GM12878 (cell line): ENCODE data around the gene JMJD4. TPM values are rescaled to one million over a fixed set of nuclear protein-coding genes. Genes with fewer than 3 reads are reported as not detected.
A peak's percentile ranks its signal among the peaks of the same experiment; 100 is the strongest.

Source experiments
- ATAC-seq: fragments of 200-7000 bp; cut with Tn5 transposase; 3 replicates; pipeline ENCODE4 v1.9.1; 2020; ENCODE audit warnings: mild to moderate bottlenecking, moderate library complexity
- BruUV-seq: library from RNA; stranded (reverse); fragments of 400-500 nt; replicated peaks from 2 replicates; lab custom pipeline; 2021; lab: Mats Ljungman, UMichigan
- CTCF ChIA-PET: fragments of 300-600 bp; sonication (Branson Sonifier 250); formaldehyde crosslinking; extraction: SDS; loops from one replicate; lab custom pipeline; 2021; ENCODE audit warnings: inconsistent platforms; lab: Yijun Ruan, JAX
- POLR2A ChIA-PET: fragments of 350-600 bp; formaldehyde crosslinking; extraction: SDS; loops from one replicate; lab custom pipeline; 2021; ENCODE audit warnings: inconsistent platforms; lab: Charles Lee
- RAD21 ChIA-PET: fragments of 300-600 bp; sonication (Branson Sonifier 250); formaldehyde crosslinking; loops from one replicate; lab custom pipeline; 2023; ENCODE audit warnings: antibody characterized with exemption; ENCODE audit not compliant: unreplicated experiment; lab: Charles Lee
- SMC1A ChIA-PET: fragments of 300-600 bp; sonication (Branson Sonifier 250); formaldehyde crosslinking; loops from one replicate; lab custom pipeline; 2023; ENCODE audit not compliant: unreplicated experiment, uncharacterized antibody; lab: Charles Lee
- DNase-seq: peaks from one replicate; pipeline ENCODE4 v3.0.0-alpha.2; 2011; ENCODE audit warnings: low read depth, low spot score
- FAIRE-seq: peaks from 3 replicates; lab custom pipeline; 2011; peaks lifted over from hg19 to GRCh38; lab: Jason Lieb, UNC
- H2AFZ ChIP-seq: 2 replicates; pipeline ENCODE4 v1.6.0; 2011; ENCODE audit warnings: low read depth, low read length, control low read depth; ENCODE audit not compliant: control insufficient read depth
- H3K27ac ChIP-seq: 2 replicates; pipeline ENCODE4 v1.5.1; 2011; ENCODE audit warnings: control low read depth; ENCODE audit not compliant: control insufficient read depth, insufficient read depth
- H3K27me3 ChIP-seq, 2 experiments: replicated peaks in 1 of 2; 2 replicates each; pipeline versions ENCODE4 v1.6.0 to v1.6.1; 2011; ENCODE audit warnings: low read length in 1 of 2; ENCODE audit not compliant: control insufficient read depth in 2 of 2, insufficient read depth in 2 of 2
- H3K36me3 ChIP-seq, 2 experiments: 2 replicates each; pipeline ENCODE4 v1.5.1; 2011; ENCODE audit warnings: low read length in 1 of 2; ENCODE audit not compliant: control insufficient read depth in 2 of 2, insufficient read depth in 2 of 2
- H3K4me1 ChIP-seq: 2 replicates; pipeline ENCODE4 v1.6.1; 2011; ENCODE audit warnings: mild to moderate bottlenecking, low read length, moderate library complexity, mixed read lengths; ENCODE audit not compliant: control insufficient read depth, insufficient read depth
- H3K4me2 ChIP-seq: 2 replicates; pipeline ENCODE4 v1.6.0; 2011; ENCODE audit warnings: control low read depth; ENCODE audit not compliant: control insufficient read depth, insufficient read depth
- H3K4me3 ChIP-seq: fragments of 200-600 bp; sonication (generic); 2 replicates; pipeline ENCODE4 v1.5.1; 2016
- H3K79me2 ChIP-seq: 2 replicates; pipeline ENCODE4 v1.6.0; 2011; ENCODE audit warnings: low read length; ENCODE audit not compliant: control insufficient read depth, insufficient read depth
- H3K9ac ChIP-seq: 2 replicates; pipeline ENCODE4 v1.8.0; 2011; ENCODE audit warnings: low read length, control low read depth, mixed read lengths; ENCODE audit not compliant: control insufficient read depth, insufficient read depth
- H3K9me3 ChIP-seq: replicated peaks from 3 replicates; pipeline ENCODE4 v1.5.1; 2011; ENCODE audit warnings: mild to moderate bottlenecking, low read length; ENCODE audit not compliant: control insufficient read depth, insufficient read depth
- H4K20me1 ChIP-seq: 2 replicates; pipeline ENCODE4 v1.6.0; 2011; ENCODE audit not compliant: control insufficient read depth, insufficient read depth
- BACH1 ChIP-seq: fragments of 450-650 bp; IDR thresholded peaks from 2 replicates; pipeline ENCODE4 v1.6.1; 2017; ENCODE audit warnings: mild to moderate bottlenecking, borderline replicate concordance
- BCL3 ChIP-seq: IDR thresholded peaks from 2 replicates; pipeline ENCODE4 v1.6.1; 2011; ENCODE audit warnings: borderline replicate concordance, low read depth, mild to moderate bottlenecking, moderate library complexity, low read length; ENCODE audit not compliant: insufficient read depth, poor library complexity, severe bottlenecking
- CBX5 ChIP-seq: sonication (generic); IDR thresholded peaks from 2 replicates; pipeline ENCODE4 v1.6.1; 2016; ENCODE audit warnings: low read depth, moderate library complexity, mild to moderate bottlenecking, inconsistent platforms
- CHD1 ChIP-seq: IDR thresholded peaks from 2 replicates; pipeline ENCODE4 v1.6.1; 2012; ENCODE audit warnings: low read depth, low read length, improper control_type of control experiment
- EGR1 ChIP-seq, 2 experiments: IDR thresholded peaks; 1 replicate in 1 of 2; 2 replicates in 1 of 2; pipeline ENCODE4 v1.6.1; 2011 to 2012; ENCODE audit warnings: low read depth in 2 of 2, low read length in 2 of 2, borderline replicate concordance in 1 of 2, mild to moderate bottlenecking in 1 of 2, moderate library complexity in 1 of 2
- IKZF2 ChIP-seq, 2 experiments: fragments of 450-650 bp; IDR thresholded peaks; 2 replicates each; pipeline ENCODE4 v1.6.1; 2017; ENCODE audit warnings: mild to moderate bottlenecking in 2 of 2, moderate library complexity in 2 of 2
- RFX5 ChIP-seq: IDR thresholded peaks from 2 replicates; pipeline ENCODE4 v1.6.1; 2011; ENCODE audit warnings: low read depth, low read length, improper control_type of control experiment
- ZNF207 ChIP-seq: fragments of 450-650 bp; IDR thresholded peaks from 2 replicates; pipeline ENCODE4 v1.6.1; 2014; ENCODE audit warnings: antibody characterized with exemption, mild to moderate bottlenecking, borderline replicate concordance
- ZNF24 ChIP-seq: fragments of 450-650 bp; IDR thresholded peaks from 2 replicates; pipeline ENCODE4 v1.6.1; 2017; ENCODE audit warnings: antibody characterized with exemption, mild to moderate bottlenecking
- WGBS: methylation state at CpG from one replicate; pipeline ENCODE4 v1.1.6; 2016; ENCODE audit warnings: low lambda C conversion rate; ENCODE audit not compliant: insufficient replicate concordance, insufficient coverage; ENCODE audit errors: missing lambda C conversion rate; 5-methylcytosine and 5-hydroxymethylcytosine counted together
- in situ Hi-C: fragments of 300-500 bp; cut with MboI; formaldehyde crosslinking; loops from 9 replicates; pipeline ENCODE4 v1.14.3; 2018; ENCODE audit warnings: mixed read lengths
- intact Hi-C: fragments of 100-400 bp; cut with micrococcal nuclease; formaldehyde crosslinking; loops from one replicate; pipeline ENCODE4 v1.14.2; 2022; ENCODE audit not compliant: unreplicated experiment
- polyA plus RNA-seq, 11 experiments: library from polyadenylated mRNA; depleted of rRNA in 4 of 11; unstranded in 6 of 11; stranded (reverse) in 5 of 11; fragments of >200 nt; fragmentation: Nextera tagmentation in 4 of 11; fragmentation: Illumina TruSeq in 1 of 11; extraction: Ambion mirVana in 4 of 11; extraction: Trizol in 1 of 11; gene quantifications; 1 replicate in 1 of 11; 2 replicates in 10 of 11; pipeline versions ENCODE4 v1.2.1 to v1.2.3, GENCODE V29; 2011 to 2016; ENCODE audit warnings: inconsistent platforms in 2 of 11, missing spikeins in 2 of 11, low read depth in 1 of 11
- total RNA-seq, 4 experiments: library from RNA; depleted of rRNA in 3 of 4; stranded (reverse); fragments of >200 nt in 3 of 4; fragmentation: Illumina TruSeq in 1 of 4; extraction: Trizol in 1 of 4; gene quantifications; 2 replicates each; pipeline versions ENCODE4 v1.2.1 to v1.2.3, GENCODE V29; 2013 to 2021

JMJD4 gene
- total and polyA plus RNA-seq, 10 of the 15 experiments (the other 5 are each of a cell fraction or from before 2014, with no cell fraction given) = 0.89 to 38.3 (median 18.4) TPM

DNA sequence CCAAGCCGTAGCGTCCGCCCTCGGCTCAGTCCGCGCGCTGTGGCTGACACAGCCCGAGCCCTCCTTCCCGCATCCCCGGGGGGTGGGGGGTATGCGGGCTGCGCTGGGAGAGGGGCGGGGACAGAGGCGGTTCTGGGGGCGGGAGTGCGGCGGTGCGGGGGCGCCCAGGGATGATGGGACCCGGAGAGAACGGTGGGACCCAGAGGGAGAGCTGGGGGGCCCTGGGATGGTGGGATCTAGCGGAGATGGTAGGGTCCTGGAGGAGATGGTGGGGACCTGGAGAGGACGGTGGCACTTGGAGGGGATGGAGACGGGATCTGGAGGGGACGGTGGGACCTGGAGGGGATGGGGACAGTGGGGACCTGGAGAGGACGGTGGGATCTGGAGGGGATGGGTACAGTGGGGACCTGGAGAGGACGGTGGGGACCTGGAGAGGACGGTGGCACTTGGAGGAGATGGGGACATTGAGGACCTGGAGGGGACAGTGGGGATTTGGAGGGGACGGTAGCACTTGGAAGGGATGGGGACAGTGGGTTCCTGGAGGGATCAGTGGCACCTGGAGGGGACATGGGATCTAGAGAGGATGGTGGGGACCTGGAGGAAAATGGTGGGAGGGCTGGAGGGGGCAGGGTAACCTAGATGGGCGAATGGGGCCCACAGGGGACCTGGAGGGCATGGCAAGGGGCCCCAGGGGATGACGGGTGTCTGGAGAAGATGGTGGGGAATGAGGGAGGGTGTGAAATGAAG is 610 bp upstream of the JMJD4 start:
- peaks cover 33% of the 10 kb centered on the region for H3K79me2 ChIP-seq
- in situ Hi-C loops = no loop called here
- FAIRE-seq = no peak

More for the DNA sequence above, 610 bp upstream of the JMJD4 start:
- peaks cover 3% of the 10 kb centered on the region; the same call in 1 of the 2 replicates for H3K4me1 ChIP-seq
- peaks cover 0 to 6% of the 10 kb centered on the region in 2 experiments; a peak in 3 of 4 replicates for H3K36me3 ChIP-seq
- peak overlapping the region; percentile 78 for H3K4me3 ChIP-seq
- ChIA-PET RAD21 (no interaction called here), CTCF (no interaction called here)
- intact Hi-C loops = loop anchor here (10.0 kb wide), 1 partner anchor 49 kb away; no protein-coding TSS in a partner anchor
- no peak for ATAC-seq
- TF ChIP-seq CBX5 = no peak
- TF ChIP-seq ZNF207 = no peak
- TF ChIP-seq ZNF24 = no peak
- TF ChIP-seq BCL3 = peak; percentile 5
- no peak for TF ChIP-seq CHD1
- TF ChIP-seq BACH1 = no peak
- peak in 1 of 2 experiments; percentile 82; a peak in 2 of 3 replicates for TF ChIP-seq EGR1 (IDR thresholded peaks at IDR 0.05; ENCODE audit: borderline replicate concordance in 1 of 2, low read depth in 2 of 2, low read length in 2 of 2)
- TF ChIP-seq RFX5 = peak; percentile 4; the same call in 1 of the 2 replicates
- no peak for TF ChIP-seq IKZF2 (IDR thresholded peaks at IDR 0.05)
- TF ChIP-seq, all 136 proteins: peak for 3
- BruUV-seq = no TSS peak
- peak overlapping the region; percentile 32; the same call in 1 of the 2 replicates for H3K27ac ChIP-seq
- peak overlapping the region; percentile 86 for H3K4me2 ChIP-seq
- POLR2A ChIA-PET = interaction anchor here (0.6 to 0.9 kb wide), 3 partner anchors 10 to 1058 kb away, joined by 3 to 4 read pairs (median 3); no protein-coding TSS in a partner anchor
- no peak for DNase-seq
- peak overlapping the region; percentile 84 for H2AFZ ChIP-seq
- H4K20me1 ChIP-seq = no peaks in the 10 kb centered on the region
- H3K9me3 ChIP-seq = no peaks in the 10 kb centered on the region
- 2% methylated on average over 22 of the region's 31 CpGs for WGBS
- H3K9ac ChIP-seq = peak overlapping the region; percentile 78
- no peaks in the 10 kb centered on the region for H3K27me3 ChIP-seq
- SMC1A ChIA-PET = interaction anchor here (0.6 kb wide), 1 partner anchor 345 kb away, joined by 3 read pairs; no protein-coding TSS in a partner anchor
